Omental fat pad (tissue), 4 donors: ENCODE data around the gene SAMD11. TPM values are rescaled to one million over a fixed set of nuclear protein-coding genes. Genes with fewer than 3 reads are reported as not detected.
"Not testable (repeated sequence)": the region's sequence is repeated elsewhere in the genome, so short reads cannot be mapped to it uniquely, and the experiment has no call there.

Experiments used
- ATAC-seq: fragments of 150-250 bp; one replicate; pipeline ENCODE4 v1.9.1; 2016; ENCODE audit warnings: mild to moderate bottlenecking, moderate library complexity; ENCODE audit not compliant: low FRiP score
- DNase-seq: peaks from one replicate; pipeline ENCODE4 v3.0.0-alpha.2; 2019; ENCODE audit warnings: low spot score
- total RNA-seq, 4 donors: library from RNA; depleted of rRNA; stranded (reverse); fragments of >200 nt; gene quantifications; one replicate each; pipeline ENCODE4 v1.1.0, GENCODE V29; 2016
- TF ChIP-seq, protein P1 (sequence below), 3 donors: fragments of 450-650 bp; IDR thresholded peaks; one replicate each; pipeline ENCODE4 v1.5.1; 2016 to 2017; ENCODE audit warnings: antibody characterized with exemption in 3 of 3, mild to moderate bottlenecking in 3 of 3, moderate library complexity in 2 of 3

Gene SAMD11
- total RNA-seq, 4 donors from 2014 or later, result 0.96 to 7.7 (median 1.3) TPM

DNA sequence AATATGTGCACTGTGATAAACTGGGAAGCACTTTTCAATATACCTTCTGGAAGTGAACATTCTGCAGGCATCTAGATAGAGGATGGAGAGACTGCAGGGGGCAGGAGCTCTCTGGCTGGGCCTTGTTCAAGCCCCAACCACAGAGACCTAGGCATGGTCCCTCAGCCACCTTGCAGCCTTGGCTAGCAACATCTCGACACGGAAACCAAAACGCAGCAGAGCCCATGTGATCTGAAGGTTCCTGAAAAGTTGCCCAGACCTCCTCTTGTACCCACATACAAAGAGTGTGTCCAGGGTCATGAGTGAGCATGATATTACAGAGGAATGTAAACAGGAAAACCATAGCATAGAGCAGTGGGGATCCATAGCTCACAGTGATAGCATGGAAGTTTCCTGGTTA lies 33.1 kb upstream of the SAMD11 start:
- DNase-seq (no peak), ATAC-seq (no peak)
- TF ChIP-seq, protein P1, sequence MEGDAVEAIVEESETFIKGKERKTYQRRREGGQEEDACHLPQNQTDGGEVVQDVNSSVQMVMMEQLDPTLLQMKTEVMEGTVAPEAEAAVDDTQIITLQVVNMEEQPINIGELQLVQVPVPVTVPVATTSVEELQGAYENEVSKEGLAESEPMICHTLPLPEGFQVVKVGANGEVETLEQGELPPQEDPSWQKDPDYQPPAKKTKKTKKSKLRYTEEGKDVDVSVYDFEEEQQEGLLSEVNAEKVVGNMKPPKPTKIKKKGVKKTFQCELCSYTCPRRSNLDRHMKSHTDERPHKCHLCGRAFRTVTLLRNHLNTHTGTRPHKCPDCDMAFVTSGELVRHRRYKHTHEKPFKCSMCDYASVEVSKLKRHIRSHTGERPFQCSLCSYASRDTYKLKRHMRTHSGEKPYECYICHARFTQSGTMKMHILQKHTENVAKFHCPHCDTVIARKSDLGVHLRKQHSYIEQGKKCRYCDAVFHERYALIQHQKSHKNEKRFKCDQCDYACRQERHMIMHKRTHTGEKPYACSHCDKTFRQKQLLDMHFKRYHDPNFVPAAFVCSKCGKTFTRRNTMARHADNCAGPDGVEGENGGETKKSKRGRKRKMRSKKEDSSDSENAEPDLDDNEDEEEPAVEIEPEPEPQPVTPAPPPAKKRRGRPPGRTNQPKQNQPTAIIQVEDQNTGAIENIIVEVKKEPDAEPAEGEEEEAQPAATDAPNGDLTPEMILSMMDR (IDR thresholded peaks at IDR 0.05), result no peak

DNA sequence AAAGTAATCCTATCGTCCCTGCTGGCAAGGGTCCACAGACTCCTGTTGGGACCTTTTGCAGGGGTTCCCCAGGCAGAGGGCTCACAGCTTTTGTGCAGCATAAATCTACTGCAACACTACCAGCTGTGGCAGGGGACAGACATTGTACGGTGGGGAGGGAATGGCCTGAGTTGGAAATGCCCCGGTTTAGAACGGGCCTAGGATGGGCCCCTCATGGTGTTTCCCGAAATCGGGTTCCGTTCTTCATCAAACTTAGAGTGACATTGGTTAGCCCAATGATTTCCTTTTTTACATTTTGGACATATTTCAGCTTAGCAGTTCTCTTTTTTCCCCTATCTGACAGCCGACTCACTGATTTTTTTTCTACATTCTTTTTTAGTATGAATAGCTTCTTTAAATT lies 26.5 kb upstream of the SAMD11 start:
- ATAC-seq (no peak), DNase-seq (no peak)

DNA sequence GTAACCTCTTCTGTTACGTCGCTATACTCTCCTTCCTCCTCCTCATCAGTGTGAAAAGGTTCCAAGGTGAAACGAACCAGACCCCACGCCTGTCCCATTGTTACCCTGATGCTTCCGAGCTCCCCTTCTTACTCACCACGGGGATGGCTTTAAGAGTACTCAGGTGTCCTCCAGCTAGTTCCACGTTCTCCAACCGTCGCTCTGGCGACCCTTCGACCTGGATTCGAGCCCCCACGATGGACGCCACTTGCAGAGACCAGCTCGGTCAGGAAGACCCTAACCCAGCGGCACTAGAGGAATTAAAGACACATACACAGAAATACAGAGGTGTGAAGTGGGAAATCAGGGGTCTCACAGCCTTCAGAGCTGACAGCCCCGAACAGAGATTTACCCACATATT lies 25.8 kb upstream of the SAMD11 start:
- DNase-seq, ATAC-seq: not testable (repeated sequence)

More for the DNA sequence above, 26.5 kb upstream of the SAMD11 start:
- TF ChIP-seq, protein P1 (IDR thresholded peaks at IDR 0.05), result no peak

DNA sequence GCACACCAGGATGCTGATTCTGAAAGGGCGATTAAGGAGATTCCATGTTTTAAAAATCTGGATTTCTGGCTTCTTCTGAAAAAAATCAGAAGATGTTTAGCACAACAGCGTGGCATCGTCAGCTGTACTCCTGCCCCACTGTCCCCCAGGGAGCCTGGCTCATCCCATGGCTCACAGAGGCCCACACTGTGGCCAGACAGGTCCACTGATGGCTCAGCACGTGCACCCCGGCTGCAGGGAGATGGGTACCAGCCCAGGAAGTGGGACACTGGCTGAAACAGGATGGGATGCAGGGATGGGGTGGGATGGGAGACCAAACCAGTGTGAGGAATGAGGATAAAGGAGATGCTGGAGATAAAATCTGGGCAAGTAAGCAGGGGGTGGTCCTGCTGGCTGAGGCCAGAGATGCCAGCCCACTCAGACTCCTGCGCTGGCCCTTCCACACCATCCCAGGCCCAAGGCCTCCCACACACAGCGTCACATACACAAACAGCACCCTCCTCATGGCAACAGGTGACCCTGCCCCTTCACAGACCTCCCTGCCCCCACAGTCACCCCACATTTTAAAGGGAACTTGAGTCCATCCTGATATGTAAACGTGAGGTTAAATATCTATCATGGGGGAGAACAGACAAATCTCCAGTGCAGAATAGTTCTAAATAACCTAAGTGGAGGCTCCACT lies 23.9 kb upstream of the SAMD11 start:
- no peak for DNase-seq
- TF ChIP-seq, protein P1 (IDR thresholded peaks at IDR 0.05), result no peak
- no peak for ATAC-seq

DNA sequence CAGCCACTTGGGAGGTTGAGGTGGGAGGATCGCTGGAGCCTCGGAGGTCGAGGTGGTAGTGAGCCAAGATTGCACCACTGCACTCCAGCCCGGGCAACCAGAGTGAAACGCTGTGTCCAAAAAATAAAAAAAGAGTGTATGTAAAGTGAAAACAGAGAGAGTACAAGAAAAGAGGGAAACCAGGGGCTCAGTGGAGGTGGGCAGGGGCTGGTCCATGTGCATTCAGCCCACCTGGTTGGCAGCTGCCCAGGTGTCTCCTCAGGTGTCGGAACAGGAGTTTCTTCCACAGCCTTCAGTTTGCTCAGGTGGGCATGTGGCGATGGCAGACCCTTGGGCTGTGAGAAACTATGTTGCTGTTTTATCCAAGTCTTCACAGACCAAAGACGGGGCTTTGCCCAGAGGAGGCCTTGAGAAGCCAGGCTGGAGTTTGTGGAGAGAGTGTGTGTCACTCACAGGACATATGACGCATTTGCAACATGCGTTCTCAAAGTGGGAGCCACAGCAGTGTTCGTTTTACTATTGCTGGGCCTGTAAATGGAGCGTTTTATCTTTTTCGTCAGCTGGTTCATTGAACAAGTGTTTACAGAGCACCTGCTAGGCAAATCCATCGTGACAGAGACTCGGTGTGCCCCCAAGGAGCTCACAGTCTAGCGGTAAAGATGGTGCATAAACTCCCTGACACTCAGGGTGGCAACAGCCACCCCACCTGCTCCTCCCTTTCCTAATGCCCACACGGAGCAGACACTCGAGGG lies 22.4 kb upstream of the SAMD11 start:
- TF ChIP-seq, protein P1 (IDR thresholded peaks at IDR 0.05), result no peak
- ATAC-seq (no peak), DNase-seq (no peak)

DNA sequence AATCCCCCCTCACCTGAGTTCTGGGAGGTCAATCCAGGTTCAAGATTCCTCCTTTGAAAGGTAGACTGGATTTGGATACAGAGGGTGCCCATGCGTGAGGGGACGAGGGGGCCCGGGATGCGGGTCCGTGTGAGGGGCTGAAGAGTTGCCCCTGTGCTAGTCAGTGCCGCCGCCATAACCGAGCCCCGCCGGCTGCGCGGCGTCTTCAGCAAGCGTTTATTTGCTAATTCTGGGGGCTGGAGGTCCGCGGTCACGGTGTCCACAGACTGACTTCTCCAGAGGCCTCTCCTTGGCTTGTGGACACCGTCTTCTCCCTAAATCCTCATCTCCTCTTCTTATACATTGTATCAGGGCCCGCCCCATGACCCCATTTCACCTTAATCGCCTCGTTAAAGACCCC lies 20.9 kb upstream of the SAMD11 start:
- TF ChIP-seq, protein P1 (IDR thresholded peaks at IDR 0.05), result no peak
- DNase-seq (no peak), ATAC-seq (no peak)

DNA sequence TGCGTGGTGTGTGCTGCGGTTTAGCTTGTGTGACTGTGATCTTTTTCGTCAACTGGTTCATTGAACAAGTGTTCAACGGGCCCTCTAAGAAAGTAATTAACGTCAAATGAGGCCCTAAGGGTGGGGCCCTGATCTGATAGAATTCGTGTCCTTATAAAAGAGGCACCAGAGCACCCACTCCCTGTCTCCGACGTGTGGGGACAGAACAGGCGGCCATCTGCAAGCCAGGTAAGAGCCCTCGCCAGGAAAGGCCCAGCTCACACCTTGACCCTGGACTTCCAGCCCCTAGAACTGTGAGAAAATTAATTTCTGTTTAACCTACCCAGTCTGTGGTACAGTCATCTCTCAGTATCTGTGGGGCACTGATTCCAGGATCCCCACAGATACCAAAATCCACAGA lies 20.4 kb upstream of the SAMD11 start:
- TF ChIP-seq, protein P1 (IDR thresholded peaks at IDR 0.05), result no peak
- ATAC-seq (no peak), DNase-seq (no peak)
